ENCODE data around the gene CCDC178. TPM values are rescaled to one million over a fixed set of nuclear protein-coding genes. Genes with fewer than 3 reads are reported as not detected.

Gene CCDC178
- total and polyA plus RNA-seq, 4 donors, result 1.2 to 3.4 (median 1.8) TPM

GRCh38 chr18:33115917-33116316 lies 324.6 kb downstream of the CCDC178 start:
- DNase-seq (ENCODE audit: low read depth in 4 of 6, low spot score in 6 of 6), result no peak
- no CpG with 5 or more reads among the region's 1 CpG for WGBS (ENCODE audit: insufficient coverage)
- Histone ChIP-seq H3K27ac (ENCODE audit: low read depth, low read length) (no peak overlapping the region), H3K36me3 (ENCODE audit: control insufficient read depth, insufficient read depth, low read length) (no peaks in the 10 kb centered on the region), H3K27me3 (ENCODE audit: control insufficient read depth, insufficient read depth, low read length) (no peaks in the 10 kb centered on the region), H3K4me1 (ENCODE audit: control insufficient read depth, insufficient read depth, low read length) (no peaks in the 10 kb centered on the region), H3K9me3 (ENCODE audit: control insufficient read depth, insufficient read depth, low read length) (no peaks in the 10 kb centered on the region), H3K4me3 (ENCODE audit: low read depth, low read length) (no peak overlapping the region)

DNA sequence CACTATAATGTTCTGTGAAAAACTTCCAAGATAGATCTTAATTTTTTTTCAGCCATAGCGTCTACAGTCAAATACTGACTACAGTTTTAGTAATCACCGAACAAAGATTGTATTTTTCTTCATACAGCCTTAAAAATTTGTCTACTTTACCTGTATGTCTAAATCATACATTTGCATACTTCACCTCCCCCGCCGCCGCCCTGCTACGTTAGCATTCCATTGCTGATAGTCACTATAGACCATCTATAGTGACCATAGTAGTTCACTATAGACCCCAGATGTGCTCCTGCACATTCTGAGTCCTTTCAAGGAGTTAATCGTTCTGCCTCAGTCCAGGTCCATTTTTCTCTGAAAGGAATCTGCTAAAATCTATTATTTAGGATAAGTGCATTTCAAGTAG lies 325.0 kb downstream of the CCDC178 start:
- Histone ChIP-seq H3K4me3 (ENCODE audit: low read depth, low read length) (no peak overlapping the region), H3K36me3 (ENCODE audit: control insufficient read depth, insufficient read depth, low read length) (no peaks in the 10 kb centered on the region), H3K27me3 (ENCODE audit: control insufficient read depth, insufficient read depth, low read length) (no peaks in the 10 kb centered on the region), H3K27ac (ENCODE audit: low read depth, low read length) (no peak overlapping the region), H3K4me1 (ENCODE audit: control insufficient read depth, insufficient read depth, low read length) (no peaks in the 10 kb centered on the region), H3K9me3 (ENCODE audit: control insufficient read depth, insufficient read depth, low read length) (no peaks in the 10 kb centered on the region)
- WGBS (ENCODE audit: insufficient coverage), result 96% methylated on average over 6 of the region's 7 CpGs
- no peak for DNase-seq (ENCODE audit: low read depth in 4 of 6, low spot score in 6 of 6)

DNA sequence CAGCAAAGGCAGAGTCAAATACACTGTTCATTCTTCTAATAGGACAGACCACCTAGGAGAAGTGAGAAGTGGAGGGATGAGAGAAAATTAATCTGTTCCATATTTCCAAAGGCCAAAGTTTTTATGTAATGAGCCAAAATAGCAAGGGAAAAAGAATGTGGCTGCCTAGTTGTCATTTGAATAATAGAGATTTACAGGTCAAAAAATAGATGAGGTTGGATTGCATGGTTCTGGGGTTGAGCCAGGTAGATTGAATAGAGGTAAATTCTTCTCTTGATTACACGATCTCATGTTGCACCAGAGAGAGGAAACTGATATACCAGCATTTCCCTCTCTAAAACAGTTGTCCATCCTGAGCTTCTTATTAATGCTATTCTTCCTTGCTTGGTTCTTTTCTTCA lies 325.8 kb downstream of the CCDC178 start:
- no peak for DNase-seq (ENCODE audit: low read depth in 4 of 6, low spot score in 6 of 6)
- Histone ChIP-seq H3K9me3 (ENCODE audit: control insufficient read depth, insufficient read depth, low read length) (no peaks in the 10 kb centered on the region), H3K27me3 (ENCODE audit: control insufficient read depth, insufficient read depth, low read length) (no peaks in the 10 kb centered on the region), H3K4me1 (ENCODE audit: control insufficient read depth, insufficient read depth, low read length) (no peaks in the 10 kb centered on the region), H3K27ac (ENCODE audit: low read depth, low read length) (no peak overlapping the region), H3K36me3 (ENCODE audit: control insufficient read depth, insufficient read depth, low read length) (no peaks in the 10 kb centered on the region), H3K4me3 (ENCODE audit: low read depth, low read length) (no peak overlapping the region)
- WGBS (ENCODE audit: insufficient coverage), result no CpG with 5 or more reads among the region's 1 CpG

- DNase-seq (ENCODE audit: low read depth in 4 of 6, low spot score in 6 of 6), result no peak
- no peaks in the 10 kb centered on the region for H3K4me1 ChIP-seq (ENCODE audit: control insufficient read depth, insufficient read depth, low read length)
- H3K36me3 ChIP-seq (ENCODE audit: control insufficient read depth, insufficient read depth, low read length), result no peaks in the 10 kb centered on the region
- H3K9me3 ChIP-seq (ENCODE audit: control insufficient read depth, insufficient read depth, low read length), result no peaks in the 10 kb centered on the region
- H3K27ac ChIP-seq (ENCODE audit: low read depth, low read length), result no peak overlapping the region
- no peak overlapping the region for H3K4me3 ChIP-seq (ENCODE audit: low read depth, low read length)
- no peaks in the 10 kb centered on the region for H3K27me3 ChIP-seq (ENCODE audit: control insufficient read depth, insufficient read depth, low read length)
- whole genome bisulfite sequencing (ENCODE audit: insufficient coverage), result no CpG with 5 or more reads among the region's 1 CpG
These were observed 327.1 kb downstream of the CCDC178 start for GRCh38 chr18:33113416-33113815.

GRCh38 chr18:33107511-33107910 lies 333.0 kb downstream of the CCDC178 start:
- H3K4me3 ChIP-seq (ENCODE audit: low read depth, low read length), result no peak overlapping the region
- no peak overlapping the region for H3K27ac ChIP-seq (ENCODE audit: low read depth, low read length)
- H3K27me3 ChIP-seq (ENCODE audit: control insufficient read depth, insufficient read depth, low read length), result no peaks in the 10 kb centered on the region
- no peaks in the 10 kb centered on the region for H3K36me3 ChIP-seq (ENCODE audit: control insufficient read depth, insufficient read depth, low read length)
- no peaks in the 10 kb centered on the region for H3K4me1 ChIP-seq (ENCODE audit: control insufficient read depth, insufficient read depth, low read length)
- H3K9me3 ChIP-seq (ENCODE audit: control insufficient read depth, insufficient read depth, low read length), result no peaks in the 10 kb centered on the region
- no peak for DNase-seq (ENCODE audit: low read depth in 4 of 6, low spot score in 6 of 6)

DNA sequence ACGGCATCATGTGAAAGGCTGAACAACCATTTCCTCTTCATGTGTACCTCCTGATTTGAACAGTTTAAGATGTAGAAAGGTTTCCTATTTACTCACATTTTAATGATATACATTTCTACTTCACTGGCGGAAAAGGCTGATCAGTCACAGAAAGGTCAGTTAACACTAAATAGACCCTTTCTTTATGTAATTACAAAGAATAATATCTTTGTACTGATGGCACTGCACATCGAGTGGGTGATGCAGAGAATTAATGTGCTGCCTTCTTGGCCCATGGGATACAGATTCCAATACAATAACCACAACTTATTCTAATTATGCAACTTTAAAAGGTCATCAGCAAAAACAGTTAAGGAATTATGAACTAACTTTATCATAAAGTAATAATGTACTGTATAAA lies 339.2 kb downstream of the CCDC178 start:
- Histone ChIP-seq H3K27me3 (ENCODE audit: control insufficient read depth, insufficient read depth, low read length) (no peaks in the 10 kb centered on the region), H3K4me1 (ENCODE audit: control insufficient read depth, insufficient read depth, low read length) (no peaks in the 10 kb centered on the region), H3K36me3 (ENCODE audit: control insufficient read depth, insufficient read depth, low read length) (no peaks in the 10 kb centered on the region), H3K27ac (ENCODE audit: low read depth, low read length) (no peak overlapping the region), H3K4me3 (ENCODE audit: low read depth, low read length) (no peak overlapping the region), H3K9me3 (ENCODE audit: control insufficient read depth, insufficient read depth, low read length) (no peaks in the 10 kb centered on the region)
- DNase-seq (ENCODE audit: low read depth in 4 of 6, low spot score in 6 of 6), result peak in 1 of 6 donors; percentile 12
- no CpG with 5 or more reads among the region's 3 CpGs for WGBS (ENCODE audit: insufficient coverage)

GRCh38 chr18:33099626-33100025 lies 340.9 kb downstream of the CCDC178 start:
- no peak overlapping the region for H3K4me3 ChIP-seq (ENCODE audit: low read depth, low read length)
- no CpG with 5 or more reads among the region's 3 CpGs for WGBS (ENCODE audit: insufficient coverage)

GRCh38 chr18:33097126-33097525 lies 343.4 kb downstream of the CCDC178 start:
- DNase-seq (ENCODE audit: low read depth in 4 of 6, low spot score in 6 of 6), result no peak
- Histone ChIP-seq H3K27me3 (ENCODE audit: control insufficient read depth, insufficient read depth, low read length) (no peaks in the 10 kb centered on the region), H3K27ac (ENCODE audit: low read depth, low read length) (no peak overlapping the region), H3K4me3 (ENCODE audit: low read depth, low read length) (no peak overlapping the region), H3K36me3 (ENCODE audit: control insufficient read depth, insufficient read depth, low read length) (no peaks in the 10 kb centered on the region), H3K4me1 (ENCODE audit: control insufficient read depth, insufficient read depth, low read length) (no peaks in the 10 kb centered on the region), H3K9me3 (ENCODE audit: control insufficient read depth, insufficient read depth, low read length) (no peaks in the 10 kb centered on the region)
- no CpG with 5 or more reads among the region's 3 CpGs for WGBS (ENCODE audit: insufficient coverage)

More at GRCh38 chr18:33099626-33100025, 340.9 kb downstream of the CCDC178 start:
- peak in 2 of 6 donors; percentile 5 to 83 for DNase-seq (ENCODE audit: low read depth in 4 of 6, low spot score in 6 of 6)
- Histone ChIP-seq H3K27me3 (ENCODE audit: control insufficient read depth, insufficient read depth, low read length) (no peaks in the 10 kb centered on the region), H3K4me1 (ENCODE audit: control insufficient read depth, insufficient read depth, low read length) (no peaks in the 10 kb centered on the region), H3K36me3 (ENCODE audit: control insufficient read depth, insufficient read depth, low read length) (no peaks in the 10 kb centered on the region), H3K9me3 (ENCODE audit: control insufficient read depth, insufficient read depth, low read length) (no peaks in the 10 kb centered on the region), H3K27ac (ENCODE audit: low read depth, low read length) (no peak overlapping the region)

GRCh38 chr18:33090461-33090860 lies 350.1 kb downstream of the CCDC178 start:
- no peaks in the 10 kb centered on the region for H3K9me3 ChIP-seq (ENCODE audit: control insufficient read depth, insufficient read depth, low read length)
- DNase-seq (ENCODE audit: low read depth in 4 of 6, low spot score in 6 of 6), result peak in 1 of 6 donors; percentile 52
- H3K36me3 ChIP-seq (ENCODE audit: control insufficient read depth, insufficient read depth, low read length), result no peaks in the 10 kb centered on the region
- no peaks in the 10 kb centered on the region for H3K27me3 ChIP-seq (ENCODE audit: control insufficient read depth, insufficient read depth, low read length)
- 100% methylated on average over 1 of the region's 4 CpGs for WGBS (ENCODE audit: insufficient coverage)
- no peak overlapping the region for H3K4me3 ChIP-seq (ENCODE audit: low read depth, low read length)
- no peak overlapping the region for H3K27ac ChIP-seq (ENCODE audit: low read depth, low read length)
- H3K4me1 ChIP-seq (ENCODE audit: control insufficient read depth, insufficient read depth, low read length), result no peaks in the 10 kb centered on the region

DNA sequence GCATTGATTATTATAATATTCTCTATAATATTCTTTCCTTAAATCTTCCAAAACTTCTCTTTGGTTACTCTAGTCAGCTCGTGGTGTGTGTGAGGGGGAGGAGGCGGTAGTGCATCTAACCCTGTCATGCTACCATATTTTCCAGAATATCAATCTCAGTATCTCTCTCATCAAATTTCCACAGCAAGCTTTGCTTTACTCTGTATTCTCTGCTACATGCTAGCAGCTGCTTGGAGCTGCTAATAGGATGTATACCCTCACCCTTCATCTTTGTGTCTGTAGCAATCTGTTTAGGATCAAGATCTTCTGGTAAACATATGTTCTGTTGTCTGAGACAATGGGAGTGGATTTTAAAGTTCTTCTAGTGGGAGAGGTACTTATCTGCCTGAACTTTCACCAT lies 363.9 kb downstream of the CCDC178 start:
- no peak for DNase-seq (ENCODE audit: low read depth in 4 of 6, low spot score in 6 of 6)

More for the DNA sequence above, 363.9 kb downstream of the CCDC178 start:
- Histone ChIP-seq H3K27me3 (ENCODE audit: control insufficient read depth, insufficient read depth, low read length) (no peaks in the 10 kb centered on the region), H3K27ac (ENCODE audit: low read depth, low read length) (no peak overlapping the region), H3K36me3 (ENCODE audit: control insufficient read depth, insufficient read depth, low read length) (no peaks in the 10 kb centered on the region), H3K4me1 (ENCODE audit: control insufficient read depth, insufficient read depth, low read length) (no peaks in the 10 kb centered on the region), H3K4me3 (ENCODE audit: low read depth, low read length) (no peak overlapping the region), H3K9me3 (ENCODE audit: control insufficient read depth, insufficient read depth, low read length) (peaks cover 1% of the 10 kb centered on the region)
- no CpG with 5 or more reads among the region's 2 CpGs for WGBS (ENCODE audit: insufficient coverage)

Measured in spinal cord (tissue), 10 donors.